Keratinocyte (primary cell): Measurements from ENCODE around the gene MBIP. TPM values are rescaled to one million over a fixed set of nuclear protein-coding genes. Genes with fewer than 3 reads are reported as not detected.

Experiments
- DNase-seq: peaks from one replicate; pipeline ENCODE4 v3.0.0-alpha.2; 2011; ENCODE audit warnings: low read depth, missing footprints, low spot score
- FAIRE-seq: peaks from 2 replicates; lab custom pipeline; 2011; peaks lifted over from hg19 to GRCh38; lab: Jason Lieb, UNC
- H2AFZ ChIP-seq: 2 replicates; pipeline ENCODE4 v1.6.0; 2012; ENCODE audit warnings: low read length, control low read depth, inconsistent platforms; ENCODE audit not compliant: control insufficient read depth
- H3K27ac ChIP-seq: 2 replicates; pipeline ENCODE4 v1.5.1; 2011; ENCODE audit warnings: low read length; ENCODE audit not compliant: control insufficient read depth, insufficient read depth
- H3K27me3 ChIP-seq: 3 replicates; pipeline ENCODE4 v1.6.0; 2011; ENCODE audit warnings: low read length; ENCODE audit not compliant: control insufficient read depth, insufficient read depth; ENCODE audit errors: extremely low read depth
- H3K36me3 ChIP-seq, 2 experiments: 2 replicates in 1 of 2; 3 replicates in 1 of 2; pipeline ENCODE4 v1.5.1; 2011; ENCODE audit warnings: low read length in 2 of 2, mild to moderate bottlenecking in 1 of 2; ENCODE audit not compliant: control insufficient read depth in 2 of 2, insufficient read depth in 2 of 2; ENCODE audit errors: extremely low read depth in 1 of 2
- H3K4me1 ChIP-seq: 3 replicates; pipeline ENCODE4 v1.5.1; 2011; ENCODE audit warnings: low read length; ENCODE audit not compliant: control insufficient read depth, insufficient read depth; ENCODE audit errors: extremely low read depth
- H3K4me2 ChIP-seq: 3 replicates; pipeline ENCODE4 v1.6.0; 2011; ENCODE audit warnings: low read depth, low read length; ENCODE audit not compliant: control insufficient read depth, insufficient read depth; ENCODE audit errors: extremely low read depth
- H3K4me3 ChIP-seq, 3 experiments: fragments of 200-600 bp in 1 of 3; sonication (generic) in 1 of 3; 2 replicates in 2 of 3; 3 replicates in 1 of 3; pipeline ENCODE4 v1.5.1; 2011 to 2016; ENCODE audit warnings: low read length in 3 of 3, mild to moderate bottlenecking in 3 of 3, control low read depth in 2 of 3, inconsistent platforms in 1 of 3, low read depth in 1 of 3, mixed read lengths in 1 of 3, mixed run types in 1 of 3, moderate library complexity in 1 of 3; ENCODE audit not compliant: control insufficient read depth in 2 of 3, insufficient read depth in 2 of 3; ENCODE audit errors: extremely low read depth in 1 of 3
- H3K79me2 ChIP-seq: 2 replicates; pipeline ENCODE4 v1.6.0; 2012; ENCODE audit warnings: low read length; ENCODE audit not compliant: control insufficient read depth, insufficient read depth
- H3K9ac ChIP-seq: 3 replicates; pipeline ENCODE4 v1.6.0; 2011; ENCODE audit warnings: low read length; ENCODE audit not compliant: control insufficient read depth, insufficient read depth; ENCODE audit errors: extremely low read depth
- H3K9me1 ChIP-seq: 3 replicates; pipeline ENCODE4 v1.6.0; 2011; ENCODE audit warnings: low read length; ENCODE audit not compliant: control insufficient read depth, insufficient read depth; ENCODE audit errors: extremely low read depth
- H3K9me3 ChIP-seq: 2 replicates; pipeline ENCODE4 v1.5.1; 2012; ENCODE audit warnings: low read depth, low read length; ENCODE audit not compliant: control insufficient read depth
- H4K20me1 ChIP-seq: 3 replicates; pipeline ENCODE4 v1.6.0; 2011; ENCODE audit warnings: low read length; ENCODE audit not compliant: control insufficient read depth, insufficient read depth; ENCODE audit errors: extremely low read depth
- CTCF ChIP-seq, 3 experiments: IDR thresholded peaks in 1 of 3; conservative IDR thresholded peaks in 1 of 3; optimal IDR thresholded peaks in 1 of 3; 2 replicates in 2 of 3; 3 replicates in 1 of 3; pipeline versions ENCODE3 to v1.5.1; 2011; ENCODE audit warnings: low read length in 3 of 3, mild to moderate bottlenecking in 3 of 3, moderate library complexity in 2 of 3, control low read depth in 1 of 3, inconsistent platforms in 1 of 3; ENCODE audit not compliant: insufficient read depth in 2 of 3; ENCODE audit errors: extremely low read depth in 1 of 3
- EZH2 ChIP-seq: IDR thresholded peaks from one replicate; pipeline ENCODE4 v1.6.1; 2012; ENCODE audit warnings: inconsistent platforms, mild to moderate bottlenecking, low read length, moderate library complexity
- dilution Hi-C: fragments of 300-500 bp; cut with MboI; formaldehyde crosslinking; loops from one replicate; pipeline ENCODE4 v1.7.0; 2020; ENCODE audit warnings: low sequenced_read_pairs; ENCODE audit not compliant: extremely low pct_ligation_motif_present
- polyA plus RNA-seq, 5 experiments: library from polyadenylated mRNA; depleted of rRNA in 3 of 5; stranded (reverse) in 3 of 5; stranded (forward) in 1 of 5; unstranded in 1 of 5; fragments of >200 nt; gene quantifications; 1 replicate in 1 of 5; 2 replicates in 3 of 5; 3 replicates in 1 of 5; pipeline versions ENCODE4 v1.2.1 to v1.2.3, GENCODE V29; 2011 to 2012; ENCODE audit warnings: missing spikeins in 2 of 5, low read depth in 1 of 5, low replicate concordance in 1 of 5

Gene MBIP
- polyA plus RNA-seq, 1 donor (not counting 4 experiments of a cell fraction or from before 2014, with no cell fraction given), result 28.3 TPM

GRCh38 chr14:36256126-36256801 is 64.2 kb downstream of the MBIP start:
- no peaks in the 10 kb centered on the region for H3K4me1 ChIP-seq
- no peak overlapping the region for H2AFZ ChIP-seq
- H3K9ac ChIP-seq, result no peak overlapping the region
- H3K9me3 ChIP-seq, result no peaks in the 10 kb centered on the region
- no peaks in the 10 kb centered on the region for H3K79me2 ChIP-seq
- dilution Hi-C loops, result no loop called here
- H3K36me3 ChIP-seq, result no peaks in the 10 kb centered on the region
- no peaks in the 10 kb centered on the region for H3K27me3 ChIP-seq
- no peaks in the 10 kb centered on the region for H4K20me1 ChIP-seq
- FAIRE-seq (no peak), DNase-seq (no peak)
- no peak overlapping the region for H3K4me3 ChIP-seq
- H3K27ac ChIP-seq, result no peak overlapping the region
- no peaks in the 10 kb centered on the region for H3K9me1 ChIP-seq
- H3K4me2 ChIP-seq, result no peak overlapping the region
- TF ChIP-seq CTCF (optimal IDR thresholded peaks at IDR 0.05 in 1 of 3, IDR thresholded peaks at IDR 0.05 in 1 of 3, conservative IDR thresholded peaks at IDR 0.05 in 1 of 3; ENCODE audit: extremely low read depth in 1 of 3, insufficient read depth in 2 of 3, low read length in 3 of 3) (no peak), EZH2 (no peak)

DNA sequence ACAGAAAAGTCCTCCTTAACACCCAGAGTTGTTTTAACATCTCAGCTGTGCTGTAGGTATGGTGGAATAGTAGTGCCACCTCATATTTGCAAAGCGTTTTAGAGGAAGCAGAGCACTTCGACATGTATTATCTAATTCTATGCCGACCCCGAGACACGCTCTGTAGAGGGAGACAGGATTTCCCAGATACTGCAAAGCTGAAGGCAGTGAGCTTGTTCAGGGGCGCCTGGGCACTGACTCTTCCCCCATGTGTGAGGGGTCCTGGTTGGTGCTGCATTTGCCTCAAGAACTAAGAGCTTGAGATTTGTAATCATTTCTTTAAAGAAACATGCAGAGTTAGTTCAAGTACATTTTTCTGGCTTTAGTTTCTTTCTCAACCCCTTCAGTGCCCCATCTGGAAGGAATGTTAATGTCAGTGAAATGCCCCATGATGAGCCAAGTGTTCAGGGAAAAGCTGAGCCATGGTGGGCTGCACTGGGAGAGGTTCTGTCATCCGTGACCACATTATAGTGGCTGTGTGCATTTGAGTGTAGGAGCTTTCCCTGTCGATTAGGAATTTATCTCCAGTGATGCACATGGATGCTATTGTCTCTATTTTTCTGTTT is 66.3 kb downstream of the MBIP start:
- no peak overlapping the region for H3K9ac ChIP-seq
- H3K4me3 ChIP-seq, result no peak overlapping the region
- H3K27ac ChIP-seq, result no peak overlapping the region
- dilution Hi-C loops, result no loop called here
- H3K4me1 ChIP-seq, result no peaks in the 10 kb centered on the region
- peak; percentile 2 to 14 (median 12) for TF ChIP-seq CTCF (optimal IDR thresholded peaks at IDR 0.05 in 1 of 3, IDR thresholded peaks at IDR 0.05 in 1 of 3, conservative IDR thresholded peaks at IDR 0.05 in 1 of 3; ENCODE audit: extremely low read depth in 1 of 3, insufficient read depth in 2 of 3, low read length in 3 of 3)
- TF ChIP-seq EZH2, result no peak
- H3K9me1 ChIP-seq, result no peaks in the 10 kb centered on the region
- DNase-seq (no peak), FAIRE-seq (no peak)
- no peak overlapping the region for H2AFZ ChIP-seq
- no peaks in the 10 kb centered on the region for H3K36me3 ChIP-seq
- no peaks in the 10 kb centered on the region for H3K9me3 ChIP-seq
- no peak overlapping the region for H3K4me2 ChIP-seq
- H3K27me3 ChIP-seq, result no peaks in the 10 kb centered on the region
- H3K79me2 ChIP-seq, result no peaks in the 10 kb centered on the region
- no peaks in the 10 kb centered on the region for H4K20me1 ChIP-seq

Other genes with a start within 250 kb of the MBIP start
- not detected in 3 replicates for gene PTCSC3, start 143.9 kb downstream of the MBIP start, polyA plus RNA-seq
- not detected in 3 replicates for gene NKX2-1, start 199.6 kb upstream of the MBIP start, polyA plus RNA-seq